GM21423 (cell line): ENCODE data around the gene NIPA2.

ENCODE experiments used
- ATAC-seq: cut with Tn5 transposase; IDR thresholded peaks from one replicate; pipeline ENCODE4 v1.9.1; 2021; ENCODE audit warnings: mild to moderate bottlenecking, moderate library complexity; ENCODE audit not compliant: unreplicated experiment

Gene NIPA2

DNA sequence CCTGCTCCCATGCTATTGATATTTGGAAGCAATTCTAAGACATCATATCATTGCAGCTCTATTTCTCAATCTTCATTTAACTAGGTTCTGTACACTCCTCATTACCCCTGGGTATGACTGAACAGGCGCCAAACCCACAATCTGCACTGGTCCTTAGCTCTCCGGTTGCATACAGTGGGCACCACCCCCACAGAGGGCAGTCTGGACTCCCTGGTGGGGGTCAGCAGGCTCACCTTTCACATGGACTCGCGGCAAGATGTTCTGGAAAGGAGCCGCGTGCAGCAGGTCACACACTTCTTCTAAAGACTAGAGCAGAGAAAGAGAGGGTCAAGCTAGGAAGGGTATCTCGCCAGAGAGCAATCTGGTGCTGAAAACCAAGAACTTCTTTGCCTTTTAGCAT, 36.5 kb downstream of the NIPA2 start:
- ATAC-seq: no peak

DNA sequence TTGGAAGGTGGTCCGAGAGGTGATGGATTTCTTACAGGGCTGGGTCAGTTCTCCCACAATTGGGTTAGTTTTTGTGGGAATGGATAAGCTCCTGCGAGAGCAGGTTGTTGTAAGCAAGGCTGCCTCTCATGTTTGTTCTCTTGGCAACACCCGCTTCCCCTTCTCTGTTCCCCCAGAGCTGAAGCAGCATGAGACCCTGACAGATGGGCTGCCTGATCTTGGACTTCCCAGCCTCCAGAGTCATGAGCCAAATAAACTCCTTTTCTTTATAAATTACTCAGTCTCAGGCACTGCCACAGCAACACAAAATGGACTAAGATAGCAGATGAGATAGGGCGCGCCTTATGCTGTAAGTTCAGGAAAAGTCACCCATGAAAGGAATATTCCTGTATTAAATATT, 38.7 kb downstream of the NIPA2 start:
- ATAC-seq: no peak

DNA sequence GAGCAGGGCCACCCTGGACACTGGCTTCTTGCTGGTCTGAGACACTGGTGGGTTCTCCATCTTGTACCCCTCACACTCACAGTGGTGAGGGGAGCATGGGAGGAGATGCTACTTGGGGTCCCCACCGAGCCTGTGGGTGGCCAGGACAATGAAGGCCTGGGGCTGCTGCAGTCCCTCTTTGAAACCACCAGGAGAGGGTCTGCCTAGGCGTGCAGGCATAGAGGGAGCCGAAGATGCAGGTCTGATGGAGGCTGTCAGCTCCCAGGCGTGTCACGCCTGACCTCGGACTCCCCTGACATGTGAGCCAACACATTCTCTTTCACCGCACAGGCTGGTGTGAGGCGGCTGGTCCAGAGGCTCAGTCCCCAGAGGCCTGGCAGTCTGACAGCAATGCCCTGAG, 39.1 kb downstream of the NIPA2 start:
- no peak for ATAC-seq

DNA sequence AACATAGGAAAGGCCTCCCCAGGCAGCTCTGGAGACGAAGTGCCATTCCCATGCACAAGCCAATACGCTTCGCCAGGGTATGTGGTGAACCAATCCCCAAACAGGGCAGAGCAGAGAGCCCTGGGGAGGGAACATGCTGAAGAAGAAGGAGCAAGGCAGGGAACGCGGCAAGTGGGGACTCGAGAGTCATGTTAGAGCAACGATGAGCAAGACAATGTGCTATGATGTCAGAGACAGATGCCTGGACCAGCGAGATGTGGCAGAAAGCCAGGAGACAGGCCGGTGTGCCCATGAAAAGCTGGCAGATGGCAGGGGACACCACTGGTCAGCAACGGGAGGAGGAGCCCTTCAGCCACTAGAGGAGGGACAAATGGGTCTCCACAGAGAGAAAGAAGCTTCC, 39.6 kb downstream of the NIPA2 start:
- no peak for ATAC-seq

DNA sequence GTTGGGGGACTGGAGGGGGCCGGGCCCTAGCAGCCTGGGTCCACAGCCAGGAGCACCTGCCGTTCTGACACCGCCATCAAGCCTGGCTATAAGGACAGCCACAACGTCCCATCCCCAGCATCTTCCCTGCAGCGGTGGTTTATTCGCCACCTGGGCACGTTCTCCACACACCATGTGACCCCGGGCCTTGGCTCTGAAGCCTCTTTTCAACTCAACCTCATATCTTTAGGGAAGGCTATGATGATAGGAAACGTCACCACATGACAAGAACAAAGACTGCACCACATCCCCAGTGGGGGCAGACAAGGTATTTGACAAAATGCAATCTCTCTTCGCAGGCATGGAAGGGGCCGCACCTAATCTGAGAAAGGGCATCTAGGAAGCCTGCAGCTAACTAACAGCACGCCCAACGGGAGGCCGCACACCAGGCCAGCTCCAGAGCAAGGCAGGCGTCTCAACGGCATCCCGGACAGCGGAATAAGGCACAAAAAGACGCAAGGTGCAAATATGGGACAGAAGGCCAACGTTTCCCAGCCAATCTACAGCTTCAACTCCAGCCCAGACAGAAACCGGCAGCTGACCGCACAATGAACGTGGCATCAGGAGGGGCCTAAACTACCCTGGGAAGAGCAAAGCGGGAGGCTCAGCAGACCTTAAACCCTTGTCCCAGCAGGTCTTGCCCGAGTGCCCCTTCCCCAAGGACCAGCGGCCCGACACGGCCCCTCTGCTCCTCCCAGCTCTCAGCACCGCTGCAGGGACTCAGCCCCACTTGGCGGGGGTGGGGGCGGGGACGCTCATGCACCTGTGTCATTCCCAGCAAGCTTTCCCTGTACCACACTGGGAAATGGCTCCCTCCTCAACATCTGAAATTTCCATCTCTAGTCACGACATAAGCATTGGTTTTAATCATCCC, 41.9 kb downstream of the NIPA2 start:
- no peak for ATAC-seq

DNA sequence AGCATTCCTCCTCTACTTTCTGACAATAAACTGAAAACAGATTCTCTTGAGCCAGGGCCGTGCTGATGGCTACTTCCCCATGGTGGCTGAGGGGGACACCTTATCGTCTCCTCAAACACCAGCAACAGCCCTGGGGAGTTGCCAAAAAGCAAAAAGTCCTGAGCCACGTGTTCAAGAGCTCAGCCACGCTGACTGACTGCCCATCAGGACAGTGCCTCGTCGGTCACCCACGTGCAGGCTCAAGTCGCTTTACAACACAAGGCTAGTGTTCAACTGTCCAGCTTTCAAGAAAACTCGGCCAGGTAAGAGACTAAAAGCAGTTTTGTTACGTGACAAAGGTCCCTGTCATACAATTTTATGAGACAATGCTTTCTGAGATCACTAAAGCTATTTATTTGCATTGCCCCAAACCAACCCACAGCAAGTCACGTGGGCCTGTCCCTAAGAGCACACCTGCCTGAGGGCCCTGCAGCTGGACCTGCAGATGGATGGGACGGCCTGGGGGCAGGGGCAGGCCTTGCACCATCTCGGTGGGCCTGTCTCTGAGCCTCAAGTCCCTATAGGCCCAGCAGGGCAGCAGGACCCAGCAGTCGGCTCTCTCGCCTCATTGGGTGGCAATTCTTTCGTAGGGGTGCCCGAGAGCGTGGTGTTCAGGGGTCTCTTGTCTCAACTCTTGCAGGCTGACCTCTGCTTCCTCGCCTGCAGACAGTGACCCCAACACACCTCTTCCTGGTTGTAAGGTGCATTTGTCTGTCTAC, 42.7 kb downstream of the NIPA2 start:
- no peak for ATAC-seq

DNA sequence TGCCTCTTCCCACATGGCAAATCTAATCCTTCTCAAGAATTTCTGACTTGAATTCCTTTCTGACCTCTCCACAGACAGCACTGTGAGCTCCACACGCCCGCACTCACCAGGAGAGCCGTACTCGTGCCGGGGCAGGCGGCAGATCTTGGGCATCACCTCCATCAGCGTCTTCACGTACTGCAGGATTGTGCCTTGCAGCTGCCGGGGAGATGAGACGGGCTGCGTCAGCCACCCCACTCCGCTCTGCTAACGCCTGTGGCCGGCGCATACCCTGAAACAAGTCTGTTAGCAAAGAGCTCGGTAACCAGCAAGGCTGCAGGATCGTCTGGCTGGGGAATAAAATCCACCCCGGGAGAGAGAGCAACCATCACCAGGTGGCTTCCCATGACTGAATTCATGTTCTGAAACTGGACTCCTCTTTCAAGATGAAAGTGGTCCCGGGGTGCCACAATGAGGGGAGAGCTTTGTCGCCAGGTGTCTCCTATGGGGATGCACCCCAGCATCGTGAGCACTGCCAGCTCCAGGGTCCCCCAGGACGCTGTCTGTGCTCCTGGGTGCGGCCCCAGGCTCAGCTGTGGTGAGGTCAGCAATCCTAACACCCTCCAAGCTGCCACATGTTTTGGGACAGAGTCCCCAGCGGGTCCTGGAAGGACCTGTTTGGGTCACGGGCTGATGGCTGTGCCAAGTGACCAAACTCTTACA, 43.4 kb downstream of the NIPA2 start:
- no peak for ATAC-seq

DNA sequence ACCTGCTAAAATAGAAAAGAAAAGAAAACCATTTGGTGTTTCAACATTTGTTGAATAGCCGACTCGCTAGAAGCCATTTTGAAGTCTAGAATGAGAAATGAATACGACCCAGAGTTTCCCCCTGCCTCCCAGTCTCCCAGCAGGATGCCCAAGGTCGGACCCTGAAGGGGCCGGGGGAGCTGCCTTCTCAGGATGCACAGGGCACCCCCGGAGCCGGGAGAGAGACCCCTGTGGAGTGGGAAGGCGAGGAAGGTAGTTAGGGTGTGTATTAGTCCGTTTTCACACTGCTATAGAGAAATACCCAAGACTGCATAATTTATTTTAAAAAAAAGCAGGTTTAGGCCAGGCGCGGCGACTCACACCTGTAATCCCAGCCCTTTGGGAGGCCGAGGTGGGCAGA, 44.7 kb downstream of the NIPA2 start:
- no peak for ATAC-seq

DNA sequence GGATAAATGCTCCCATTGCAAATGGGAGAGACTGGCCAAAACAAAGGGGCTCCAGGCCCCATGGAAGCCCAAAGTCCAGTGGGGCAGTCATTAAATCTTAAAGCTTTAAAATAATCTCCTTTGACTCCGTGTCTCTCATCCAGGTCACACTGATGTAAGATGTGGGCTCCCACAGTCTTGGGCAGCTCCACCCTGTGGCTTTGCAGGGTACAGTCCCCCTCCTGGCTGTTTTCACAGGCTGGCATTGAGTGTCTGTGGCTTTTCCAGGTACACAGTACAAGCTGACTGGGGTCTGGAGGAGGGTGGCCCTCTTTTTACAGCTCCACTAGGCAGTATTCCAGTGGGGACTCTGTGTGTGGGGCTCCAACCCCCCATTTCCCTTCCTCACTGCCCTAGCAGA, 45.9 kb downstream of the NIPA2 start:
- ATAC-seq: no peak

DNA sequence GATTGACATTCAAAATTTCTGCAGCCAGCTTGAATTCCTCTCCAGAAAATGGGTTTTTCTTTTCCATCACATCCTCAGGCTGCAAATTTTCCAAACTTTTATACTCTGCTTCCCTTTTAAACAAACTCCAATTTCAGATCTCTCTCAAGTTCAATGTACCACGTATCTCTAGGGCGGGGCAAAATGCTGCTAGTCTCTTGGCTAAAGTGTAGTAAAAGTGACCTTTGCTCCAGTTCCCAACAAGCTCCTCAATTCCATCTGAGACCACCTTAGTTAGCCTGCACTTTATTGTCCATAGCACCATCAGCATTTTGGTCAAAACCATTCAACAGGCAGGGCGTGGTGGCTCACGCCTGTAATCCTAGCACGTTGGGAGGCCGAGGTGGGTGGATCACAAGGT, 46.7 kb downstream of the NIPA2 start:
- ATAC-seq: no peak

DNA sequence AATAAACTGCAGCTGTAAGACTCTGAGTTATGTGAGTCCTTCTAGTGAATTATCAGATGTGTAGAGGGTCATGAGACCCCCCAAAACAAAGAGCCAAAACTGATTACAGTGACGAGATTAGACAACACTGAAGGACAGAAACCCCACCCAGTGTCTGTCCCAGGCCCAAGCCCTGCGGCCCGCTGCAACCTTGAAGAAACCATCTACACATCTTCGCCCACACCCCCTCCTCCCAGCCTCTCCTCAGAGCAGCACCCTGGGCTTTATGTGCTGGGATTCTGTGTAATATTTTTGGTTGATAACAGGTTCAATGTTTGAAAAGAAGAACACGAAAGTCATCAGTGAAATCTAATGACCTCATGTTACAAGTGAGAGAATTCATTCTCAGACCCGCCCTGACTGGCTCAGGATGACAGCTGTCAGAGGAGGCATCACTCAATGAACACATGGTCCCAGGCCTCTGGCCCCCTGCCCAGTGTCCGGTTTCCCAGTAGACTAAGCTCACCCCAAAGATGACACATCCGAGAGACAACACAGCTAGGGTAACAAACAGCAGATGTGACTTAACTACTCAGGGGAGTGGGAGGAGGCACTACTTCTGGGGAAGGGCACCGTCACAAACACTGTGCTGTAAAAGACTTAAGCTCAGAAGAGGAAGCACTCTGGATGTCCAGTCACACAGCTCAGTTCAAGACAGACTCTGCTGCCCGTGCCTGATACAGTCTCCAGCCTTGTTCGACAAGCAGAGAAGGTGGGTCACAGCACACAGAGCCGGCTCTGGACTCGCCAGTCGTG, 48.9 kb downstream of the NIPA2 start:
- ATAC-seq: no peak

DNA sequence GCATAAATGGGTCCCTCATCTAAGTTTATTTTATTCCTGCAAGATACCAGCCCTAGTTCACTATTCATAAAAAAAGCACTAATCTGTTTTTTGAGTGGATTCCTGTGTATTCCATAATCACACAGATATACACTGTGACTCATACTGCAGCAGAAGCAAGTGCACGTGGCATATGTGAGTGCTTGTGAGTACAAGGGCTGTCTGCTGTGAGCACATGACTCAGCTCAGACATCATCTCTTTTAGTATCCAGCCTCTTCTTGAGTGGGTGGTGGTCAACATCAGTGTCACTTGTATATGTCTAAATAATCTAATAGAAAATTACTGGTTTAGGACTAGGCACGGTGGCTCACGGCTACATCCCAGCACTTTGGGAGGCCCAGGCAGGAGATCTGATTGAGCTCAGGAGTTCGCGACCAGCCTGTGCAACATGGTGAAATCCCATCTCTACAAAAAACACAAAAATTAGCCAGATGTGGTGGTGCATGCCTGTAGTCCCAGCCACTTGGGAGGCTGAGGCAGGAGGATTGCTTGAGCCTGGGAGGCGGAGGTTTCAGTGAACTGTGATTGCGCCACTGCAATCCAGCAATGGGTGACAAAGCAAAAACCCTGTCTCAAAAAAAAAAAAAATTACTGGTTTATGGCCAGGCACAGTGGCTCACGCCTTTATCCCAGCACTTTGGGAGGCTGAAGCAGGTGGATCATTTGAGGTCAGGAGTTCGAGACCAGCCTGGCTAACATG, 49.8 kb downstream of the NIPA2 start:
- no peak for ATAC-seq

DNA sequence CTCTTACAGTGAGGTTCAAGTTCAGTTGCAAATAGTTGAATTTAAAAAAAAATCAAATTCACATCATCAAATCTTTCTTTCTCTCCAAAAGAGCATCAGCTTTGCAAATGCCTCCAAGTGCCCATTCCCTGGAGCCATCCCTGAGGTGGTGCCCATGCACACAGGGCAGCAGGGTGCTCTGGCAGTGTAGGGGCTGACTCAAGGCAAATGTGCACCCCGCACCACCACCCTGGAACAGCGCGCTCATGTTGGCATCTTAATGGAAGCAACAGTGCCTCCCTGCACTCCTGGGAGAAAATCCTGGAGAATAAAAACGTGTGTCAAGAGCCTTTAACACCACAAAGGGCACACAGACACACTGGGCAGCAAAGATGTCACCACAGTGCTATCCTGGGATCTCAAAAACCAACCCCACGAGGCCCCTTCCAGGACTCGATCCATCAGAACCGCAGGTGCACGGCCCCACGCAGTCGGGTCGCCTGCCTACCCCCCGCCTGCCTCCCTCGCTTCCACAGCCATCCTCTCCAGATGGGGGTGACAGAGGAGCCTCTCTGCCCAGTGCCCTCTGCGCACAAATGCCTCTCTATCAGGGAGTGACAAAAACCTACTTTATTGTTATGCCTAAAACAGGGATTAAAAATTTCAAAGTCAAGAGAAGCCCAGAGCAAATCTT, 50.8 kb downstream of the NIPA2 start:
- no peak for ATAC-seq

DNA sequence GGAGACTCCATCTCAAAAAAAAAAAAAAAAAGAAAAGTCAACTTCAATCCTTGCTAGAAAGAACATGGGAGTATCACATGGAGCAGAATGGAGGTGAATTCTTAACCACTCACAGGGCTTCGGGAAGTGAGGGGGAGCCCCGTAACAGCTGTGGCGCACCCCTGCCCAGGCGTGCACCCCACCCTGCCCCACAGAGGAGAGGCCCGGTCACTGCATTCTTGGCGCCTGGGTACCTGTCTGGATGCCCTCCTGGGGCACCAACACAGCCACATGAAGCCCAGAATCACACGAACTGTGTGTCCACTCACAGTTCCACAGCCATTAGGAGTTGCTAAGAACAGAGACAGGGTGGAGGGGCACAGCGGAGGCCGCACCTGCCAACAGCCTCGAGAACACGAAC, 51.8 kb downstream of the NIPA2 start:
- no peak for ATAC-seq

DNA sequence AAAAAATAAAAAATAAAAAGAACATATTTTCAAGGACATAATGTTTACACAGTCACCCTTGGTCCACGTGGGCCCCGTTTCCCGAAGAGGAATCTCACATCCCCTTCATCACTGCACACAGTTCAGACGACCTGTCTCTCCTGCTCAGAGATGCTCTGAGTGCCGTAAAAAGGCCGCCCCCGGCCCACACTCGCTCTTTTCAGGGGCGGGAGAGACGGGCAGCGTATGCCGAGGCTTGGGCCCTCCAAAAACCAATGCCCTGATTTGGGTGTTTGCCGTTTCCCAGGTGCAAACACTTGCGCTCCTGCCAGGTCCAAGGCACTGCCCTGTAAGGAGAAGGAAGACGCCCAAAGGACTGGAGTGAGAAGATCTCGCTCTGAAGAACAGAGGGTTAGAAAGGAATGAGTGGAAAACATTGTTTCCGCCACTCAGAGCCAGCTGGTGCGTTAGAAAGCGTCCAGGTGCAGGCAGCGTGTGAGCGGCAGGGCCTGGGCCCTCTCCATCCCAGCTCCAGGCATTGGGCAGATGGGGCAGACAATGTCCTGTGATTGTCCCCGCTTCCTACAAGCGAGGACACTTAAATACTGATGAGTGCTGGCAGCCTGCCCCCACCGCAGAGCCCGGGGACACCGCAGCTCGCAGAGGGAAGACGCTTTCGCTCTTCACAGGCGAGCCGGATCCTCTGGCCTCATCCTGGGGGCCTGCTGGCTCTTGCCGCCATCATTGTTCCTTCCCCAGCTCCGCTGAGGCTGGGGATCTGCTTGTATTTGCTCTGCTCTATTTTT, 53.2 kb downstream of the NIPA2 start:
- ATAC-seq: no peak

DNA sequence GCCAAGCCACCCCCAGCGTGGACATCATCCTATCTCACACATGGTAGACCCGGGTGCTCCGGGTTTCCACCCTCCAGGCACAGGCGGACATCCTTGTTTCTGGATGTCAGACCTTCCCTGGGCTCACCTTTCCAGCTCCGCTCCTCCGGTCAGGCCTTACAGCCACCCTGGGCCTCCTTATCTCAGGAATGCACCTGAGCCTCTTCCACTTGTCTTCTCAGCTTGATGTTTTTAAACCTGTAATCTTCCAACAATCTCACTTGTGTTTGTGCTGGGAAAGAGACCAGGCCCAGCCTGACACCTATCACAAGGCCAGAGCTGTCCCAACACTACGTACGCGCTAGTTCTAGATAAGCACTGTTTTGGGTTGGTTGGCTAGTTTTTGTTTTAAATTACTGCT, 53.9 kb downstream of the NIPA2 start:
- ATAC-seq: no peak

DNA sequence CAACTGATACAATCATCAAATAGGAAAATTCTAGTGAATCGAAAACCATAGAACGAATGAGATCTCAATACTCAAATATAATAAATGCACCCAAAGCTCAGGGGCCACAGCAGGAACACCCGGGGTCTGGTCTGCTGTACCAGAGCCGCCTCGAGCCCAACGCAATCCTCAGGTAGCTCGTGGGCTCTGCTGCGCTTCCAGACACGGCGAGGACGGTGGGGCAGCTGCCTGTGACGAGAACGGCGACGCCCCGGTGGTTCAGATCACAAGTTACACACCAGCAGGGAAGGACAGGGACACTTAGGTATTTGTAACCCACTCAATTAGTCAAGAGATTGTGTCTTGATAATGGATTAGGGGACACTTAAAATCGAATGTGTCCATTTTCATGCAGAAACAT, 54.6 kb downstream of the NIPA2 start:
- no peak for ATAC-seq

DNA sequence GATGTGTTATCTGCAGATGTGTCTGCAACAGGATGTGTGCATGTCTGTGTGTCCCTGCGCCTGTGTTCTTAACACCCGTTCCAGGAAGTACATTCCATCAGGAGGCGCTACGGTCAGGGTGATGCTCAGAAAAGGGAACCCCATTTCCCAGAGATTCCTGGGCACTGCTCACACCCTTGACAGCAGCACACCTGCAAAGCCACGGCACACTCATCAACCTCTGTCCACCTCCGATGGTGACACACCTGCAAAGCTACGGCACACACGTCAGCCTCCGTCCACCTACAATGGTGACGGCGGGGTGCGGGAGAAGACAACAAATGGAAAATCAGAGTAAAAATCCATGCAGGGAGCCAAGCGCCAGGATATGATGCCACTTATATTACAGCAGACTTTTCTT, 55.4 kb downstream of the NIPA2 start:
- ATAC-seq: no peak
